ENCODE data around the gene DNAJB1. TPM values are rescaled to one million over a fixed set of nuclear protein-coding genes. Genes with fewer than 3 reads are reported as not detected.

DNAJB1 gene
- total and polyA plus RNA-seq, 10 of the 15 experiments (the other 5 are each of a cell fraction or from before 2014, with no cell fraction given) = 4.8 to 65.8 (median 34.9) TPM

GRCh38 chr19:14473073-14473977, 44.9 kb downstream of the DNAJB1 start:
- TF ChIP-seq CTCF (IDR thresholded peaks at IDR 0.05 in 2 of 3, conservative IDR thresholded peaks at IDR 0.05 in 1 of 3; ENCODE audit: control insufficient read depth in 2 of 3, extremely low read depth in 1 of 3, insufficient read depth in 1 of 3, low read depth in 3 of 3, low read length in 3 of 3) (peak; percentile 7 to 10 (median 8); a peak in 2 of 6 replicates), ATF2 (IDR thresholded peaks at IDR 0.05; ENCODE audit: low read length) (no peak), CBX3 (IDR thresholded peaks at IDR 0.05; ENCODE audit: borderline replicate concordance, low read depth) (no peak), TARDBP (IDR thresholded peaks at IDR 0.05; ENCODE audit: borderline replicate concordance) (no peak)
- POLR2A ChIA-PET = no interaction called here
- in situ Hi-C loops (cut with MboI) (no loop called here), intact Hi-C loops (cut with micrococcal nuclease; ENCODE audit: unreplicated experiment) (loop anchor here (5.0 to 10.0 kb wide), 3 partner anchors 41 to 119 kb away; partner anchors contain the start of genes DDX39A and PKN1)
- WGBS (ENCODE audit: insufficient coverage, insufficient replicate concordance, low lambda C conversion rate, missing lambda C conversion rate) = 24% methylated on average over 57 of the region's 97 CpGs
- Histone ChIP-seq H3K9ac (ENCODE audit: control insufficient read depth, insufficient read depth, low read length) (no peak overlapping the region), H3K4me3 (no peak overlapping the region), H4K20me1 (ENCODE audit: control insufficient read depth, insufficient read depth) (no peaks in the 10 kb centered on the region; the same call in 1 of the 2 replicates), H3K36me3 (ENCODE audit: control insufficient read depth in 2 of 2, insufficient read depth in 2 of 2, low read length in 1 of 2) (peaks cover 1 to 3% of the 10 kb centered on the region in 2 experiments; a peak in 3 of 4 replicates), H3K9me3 (replicated peaks; ENCODE audit: control insufficient read depth, insufficient read depth, low read length) (no peaks in the 10 kb centered on the region), H3K27me3 (replicated peaks in 1 of 2; ENCODE audit: control insufficient read depth in 2 of 2, insufficient read depth in 2 of 2, low read length in 1 of 2) (peaks cover 5 to 6% of the 10 kb centered on the region in 2 experiments; a peak in 3 of 4 replicates), H2AFZ (ENCODE audit: control insufficient read depth, low read depth, low read length) (no peak overlapping the region), H3K4me2 (ENCODE audit: control insufficient read depth, insufficient read depth) (no peak overlapping the region; the same call in 1 of the 2 replicates), H3K27ac (ENCODE audit: control insufficient read depth, insufficient read depth) (no peak overlapping the region), H3K79me2 (ENCODE audit: control insufficient read depth, insufficient read depth, low read length) (no peaks in the 10 kb centered on the region), H3K4me1 (ENCODE audit: control insufficient read depth, insufficient read depth, low read length) (no peaks in the 10 kb centered on the region)
- FAIRE-seq = no peak
- SMC1A ChIA-PET (ENCODE audit: uncharacterized antibody, unreplicated experiment) = interaction anchor here (0.8 kb wide), 1 partner anchor 41 kb away, joined by 3 read pairs; no protein-coding TSS in a partner anchor
- RAD21 ChIA-PET (ENCODE audit: unreplicated experiment) = interaction anchor here (0.7 to 1.4 kb wide), 2 partner anchors 41 to 43 kb away, joined by 3 to 4 read pairs; no protein-coding TSS in a partner anchor
- ATAC-seq = no peak
- DNase-seq (ENCODE audit: low read depth, low spot score) = no peak
- BruUV-seq (replicated peaks) = no TSS peak
- CTCF ChIA-PET = interaction anchor here (0.6 to 2.0 kb wide), 13 partner anchors 7 to 1367 kb away, joined by 3 to 15 read pairs (median 4); partner anchors contain the start of gene PKN1
